Measurements from ENCODE around the gene LAIR2. TPM values are rescaled to one million over a fixed set of nuclear protein-coding genes. Genes with fewer than 3 reads are reported as not detected.
A peak's percentile ranks its signal among the peaks of the same experiment; 100 is the strongest.
"Not testable (repeated sequence)": the region's sequence is repeated elsewhere in the genome, so short reads cannot be mapped to it uniquely, and the experiment has no call there.

Gene LAIR2
- total and polyA plus RNA-seq, 2 of the 13 experiments (the other 11 are each of a cell fraction or from before 2014, with no cell fraction given) = 1.3 to 1.9 TPM

DNA sequence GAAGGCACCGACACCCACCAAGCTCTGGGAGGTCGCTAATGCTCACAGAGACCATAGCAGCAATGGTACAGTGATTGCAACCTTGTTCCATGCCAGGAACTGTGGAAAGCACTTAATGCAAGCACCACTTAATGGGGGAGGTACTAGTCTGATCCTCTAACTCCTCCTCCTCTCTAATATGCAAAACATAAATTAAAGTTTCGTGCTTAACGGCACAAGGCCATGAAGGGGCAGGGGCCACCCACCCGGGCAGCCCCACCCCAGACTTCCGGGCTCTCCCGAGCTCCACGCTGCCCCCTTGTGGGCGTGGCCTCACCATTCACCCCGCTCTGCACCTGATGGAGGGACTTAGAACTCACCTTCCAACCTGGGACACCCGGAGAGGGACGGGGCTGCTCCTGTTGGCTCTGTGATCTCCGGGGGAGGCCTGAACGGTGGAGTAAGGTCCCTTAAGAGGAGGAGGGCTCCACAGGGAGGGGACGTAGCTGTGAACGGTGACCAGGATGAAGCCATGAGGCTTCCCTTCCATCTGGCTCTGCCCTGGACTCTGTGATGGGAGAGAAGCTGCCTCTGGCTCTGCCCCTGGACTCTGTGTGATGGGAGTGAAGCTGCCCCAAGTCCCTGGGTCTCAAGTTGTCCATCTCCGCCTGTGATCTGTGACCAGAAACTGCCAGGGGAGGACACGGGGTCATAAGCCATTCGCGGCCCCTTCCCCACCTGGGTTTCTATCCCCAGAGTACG is 6.7 kb downstream of the LAIR2 start:
- BruUV-seq (replicated peaks); CTCF ChIA-PET (ENCODE audit: low intra/inter-chr PET ratio, low total read pairs); H3K79me2 ChIP-seq (ENCODE audit: insufficient read depth, low read length); H3K36me3 ChIP-seq (replicated peaks in 1 of 2; ENCODE audit: control insufficient read depth in 1 of 2, insufficient read depth in 2 of 2, low read length in 2 of 2); H3K27ac ChIP-seq (ENCODE audit: extremely low read length, insufficient read depth, low read length); H3K4me3 ChIP-seq (replicated peaks in 1 of 3; ENCODE audit: insufficient read depth in 1 of 3, low read depth in 2 of 3, low read length in 3 of 3); H3K9me3 ChIP-seq (ENCODE audit: low read length); H2AFZ ChIP-seq (ENCODE audit: low read length); intact Hi-C loops (cut with micrococcal nuclease; ENCODE audit: unreplicated experiment); in situ Hi-C loops (cut with HindIII; ENCODE audit: extremely low pct_ligation_motif_present, low pct_unique_long_range_greater_than_20kb); POLR2A ChIA-PET; H3K27me3 ChIP-seq (ENCODE audit: control insufficient read depth in 1 of 2, insufficient read depth in 2 of 2, low read length in 2 of 2); DNase-seq (ENCODE audit: low spot score); H3K9ac ChIP-seq (ENCODE audit: insufficient read depth, low read depth, low read length); H4K20me1 ChIP-seq (ENCODE audit: insufficient read depth, low read length): not testable (repeated sequence)
- Histone ChIP-seq H3K4me2 (ENCODE audit: low read depth, low read length) (peak overlapping the region; percentile 45; the same call in 1 of the 2 replicates), H3K4me1 (ENCODE audit: insufficient read depth, low read length) (peaks cover 16% of the 10 kb centered on the region)
- ATAC-seq (peak; percentile 77), FAIRE-seq (peak; percentile 67)
- 0% methylated on average over 2 of the region's 21 CpGs for WGBS (ENCODE audit: low lambda C conversion rate)

DNA sequence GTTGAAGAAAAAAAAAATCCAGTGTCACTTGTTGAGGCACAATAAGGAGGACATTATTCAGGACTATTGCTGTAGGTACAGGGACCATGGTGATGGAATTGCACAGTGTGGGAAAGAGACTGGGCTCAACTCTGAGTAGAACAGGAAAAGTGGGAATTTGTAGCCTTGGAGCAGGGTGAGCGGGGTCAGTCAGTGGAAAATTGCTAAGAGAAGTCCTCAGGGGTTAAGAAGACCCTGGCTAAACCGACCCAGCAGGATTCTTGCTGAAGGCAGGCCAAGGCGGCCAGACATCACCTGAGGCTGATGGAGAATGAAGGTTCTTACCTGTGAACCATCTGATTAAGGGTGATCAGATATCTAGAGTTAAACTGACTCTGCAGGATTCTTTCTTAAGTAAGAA is 12.5 kb downstream of the LAIR2 start:
- no peak overlapping the region for H3K4me3 ChIP-seq (replicated peaks in 1 of 3; ENCODE audit: insufficient read depth in 1 of 3, low read depth in 2 of 3, low read length in 3 of 3)
- ATAC-seq = no peak
- H3K9ac ChIP-seq (ENCODE audit: insufficient read depth, low read depth, low read length) = no peak overlapping the region
- DNase-seq (ENCODE audit: low spot score) = no peak
- POLR2A ChIA-PET = no interaction called here
- CTCF ChIA-PET (ENCODE audit: low intra/inter-chr PET ratio, low total read pairs) = no interaction called here
- H3K27me3 ChIP-seq (ENCODE audit: control insufficient read depth in 1 of 2, insufficient read depth in 2 of 2, low read length in 2 of 2) = no peaks in the 10 kb centered on the region
- no peaks in the 10 kb centered on the region for H3K36me3 ChIP-seq (replicated peaks in 1 of 2; ENCODE audit: control insufficient read depth in 1 of 2, insufficient read depth in 2 of 2, low read length in 2 of 2)
- no peaks in the 10 kb centered on the region for H3K79me2 ChIP-seq (ENCODE audit: insufficient read depth, low read length)
- H2AFZ ChIP-seq (ENCODE audit: low read length) = no peak overlapping the region
- no peaks in the 10 kb centered on the region for H3K9me3 ChIP-seq (ENCODE audit: low read length)
- H3K4me1 ChIP-seq (ENCODE audit: insufficient read depth, low read length) = no peaks in the 10 kb centered on the region
- TF ChIP-seq ZNF558 (CRISPR knock-in tag; IDR thresholded peaks at IDR 0.05; ENCODE audit: borderline replicate concordance) (no peak), ZNF496 (CRISPR knock-in tag; IDR thresholded peaks at IDR 0.05; ENCODE audit: insufficient replicate concordance) (no peak), MTF1 (CRISPR knock-in tag; IDR thresholded peaks at IDR 0.05) (no peak), ZSCAN22 (CRISPR knock-in tag; IDR thresholded peaks at IDR 0.05) (no peak), ZNF20 (CRISPR knock-in tag; IDR thresholded peaks at IDR 0.05) (no peak), ATF7-NPFF (CRISPR knock-in tag; IDR thresholded peaks at IDR 0.05; ENCODE audit: low read depth) (no peak), NRL (CRISPR knock-in tag; IDR thresholded peaks at IDR 0.05; ENCODE audit: borderline replicate concordance) (no peak), POGZ (CRISPR knock-in tag; IDR thresholded peaks at IDR 0.05) (no peak), CBX2 (IDR thresholded peaks at IDR 0.05; ENCODE audit: low read depth, low read length) (no peak), CBX2 (CRISPR knock-in tag; IDR thresholded peaks at IDR 0.05; ENCODE audit: low read depth) (no peak), ZNF546 (CRISPR knock-in tag; conservative IDR thresholded peaks at IDR 0.05) (no peak), ZFP62 (CRISPR knock-in tag; IDR thresholded peaks at IDR 0.05) (no peak), ZNF713 (CRISPR knock-in tag; IDR thresholded peaks at IDR 0.05) (no peak), ZNF569 (CRISPR knock-in tag; IDR thresholded peaks at IDR 0.05; ENCODE audit: borderline replicate concordance) (no peak), CCAR2 (optimal IDR thresholded peaks at IDR 0.05; ENCODE audit: low read depth, low read length) (no peak), ZNF660 (CRISPR knock-in tag; IDR thresholded peaks at IDR 0.05; ENCODE audit: borderline replicate concordance, low read depth) (no peak)
- TF ChIP-seq, protein P1, sequence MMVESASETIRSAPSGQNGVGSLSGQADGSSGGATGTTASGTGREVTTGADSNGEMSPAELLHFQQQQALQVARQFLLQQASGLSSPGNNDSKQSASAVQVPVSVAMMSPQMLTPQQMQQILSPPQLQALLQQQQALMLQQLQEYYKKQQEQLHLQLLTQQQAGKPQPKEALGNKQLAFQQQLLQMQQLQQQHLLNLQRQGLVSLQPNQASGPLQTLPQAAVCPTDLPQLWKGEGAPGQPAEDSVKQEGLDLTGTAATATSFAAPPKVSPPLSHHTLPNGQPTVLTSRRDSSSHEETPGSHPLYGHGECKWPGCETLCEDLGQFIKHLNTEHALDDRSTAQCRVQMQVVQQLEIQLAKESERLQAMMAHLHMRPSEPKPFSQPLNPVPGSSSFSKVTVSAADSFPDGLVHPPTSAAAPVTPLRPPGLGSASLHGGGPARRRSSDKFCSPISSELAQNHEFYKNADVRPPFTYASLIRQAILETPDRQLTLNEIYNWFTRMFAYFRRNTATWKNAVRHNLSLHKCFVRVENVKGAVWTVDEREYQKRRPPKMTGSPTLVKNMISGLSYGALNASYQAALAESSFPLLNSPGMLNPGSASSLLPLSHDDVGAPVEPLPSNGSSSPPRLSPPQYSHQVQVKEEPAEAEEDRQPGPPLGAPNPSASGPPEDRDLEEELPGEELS (CRISPR knock-in tag; IDR thresholded peaks at IDR 0.05) = no peak
- BruUV-seq (replicated peaks) = no TSS peak
- no peaks in the 10 kb centered on the region for H4K20me1 ChIP-seq (ENCODE audit: insufficient read depth, low read length)
- in situ Hi-C loops (cut with HindIII; ENCODE audit: extremely low pct_ligation_motif_present, low pct_unique_long_range_greater_than_20kb) (no loop called here), intact Hi-C loops (cut with micrococcal nuclease; ENCODE audit: unreplicated experiment) (no loop called here)
- H3K27ac ChIP-seq (ENCODE audit: extremely low read length, insufficient read depth, low read length) = no peak overlapping the region
- WGBS (ENCODE audit: low lambda C conversion rate) = 3% methylated on average over 3 of the region's 3 CpGs
- no peak overlapping the region for H3K4me2 ChIP-seq (ENCODE audit: low read depth, low read length)
- FAIRE-seq = no peak
